Activated gamma-delta T cell treated with anti-CD3 and anti-CD28 coated beads, Interleukin-2, amount 50 U/mL, for 16 hours (primary cell): ENCODE results near the gene SIDT2.
"Not testable (repeated sequence)": the region's sequence is repeated elsewhere in the genome, so short reads cannot be mapped to it uniquely, and the experiment has no call there.

Experiments
- DNase-seq: peaks from one replicate; pipeline ENCODE4 v3.0.0-alpha.2; 2020; ENCODE audit warnings: low read depth

SIDT2 gene

DNA sequence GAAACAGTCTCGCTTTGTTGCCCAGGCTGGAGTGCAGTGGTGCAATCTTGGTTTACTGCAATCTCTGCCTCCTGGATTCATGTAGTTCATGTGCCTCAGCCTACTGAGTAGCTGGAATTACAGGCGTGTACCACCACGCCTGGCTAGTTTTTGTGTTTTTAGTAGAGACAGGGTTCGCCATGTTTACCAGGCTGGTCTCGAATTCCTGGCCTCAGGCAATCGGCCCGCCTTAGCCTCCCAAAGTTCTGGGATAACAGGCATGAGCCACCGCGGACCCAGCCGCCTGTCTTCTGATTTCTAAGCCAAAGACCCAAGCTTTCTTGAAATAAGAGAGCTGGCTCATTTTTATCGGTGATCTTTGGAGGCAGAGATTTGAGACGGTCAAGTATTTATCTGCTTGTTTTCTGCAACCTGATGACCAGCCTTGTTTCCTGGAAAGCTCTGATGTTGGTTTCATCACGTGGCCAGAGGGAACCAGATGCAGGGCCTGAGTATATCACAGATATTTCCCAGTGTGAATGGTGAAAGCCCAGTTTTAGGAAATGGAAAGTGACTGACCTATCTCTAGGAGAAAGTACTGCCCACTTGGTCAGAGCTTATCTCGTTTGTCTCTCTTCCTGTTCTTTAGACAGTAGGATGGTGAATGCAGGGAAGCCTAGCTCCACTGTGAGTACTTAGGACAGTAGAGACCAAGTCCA, 5.7 kb upstream of the SIDT2 start:
- DNase-seq = no peak

GRCh38 chr11:117175104-117175503, 3.4 kb upstream of the SIDT2 start:
- DNase-seq = no peak

- DNase-seq = no peak
Measured at GRCh38 chr11:117175781-117176180, 2.8 kb upstream of the SIDT2 start.

GRCh38 chr11:117176186-117176585, 2.4 kb upstream of the SIDT2 start:
- no peak for DNase-seq

DNA sequence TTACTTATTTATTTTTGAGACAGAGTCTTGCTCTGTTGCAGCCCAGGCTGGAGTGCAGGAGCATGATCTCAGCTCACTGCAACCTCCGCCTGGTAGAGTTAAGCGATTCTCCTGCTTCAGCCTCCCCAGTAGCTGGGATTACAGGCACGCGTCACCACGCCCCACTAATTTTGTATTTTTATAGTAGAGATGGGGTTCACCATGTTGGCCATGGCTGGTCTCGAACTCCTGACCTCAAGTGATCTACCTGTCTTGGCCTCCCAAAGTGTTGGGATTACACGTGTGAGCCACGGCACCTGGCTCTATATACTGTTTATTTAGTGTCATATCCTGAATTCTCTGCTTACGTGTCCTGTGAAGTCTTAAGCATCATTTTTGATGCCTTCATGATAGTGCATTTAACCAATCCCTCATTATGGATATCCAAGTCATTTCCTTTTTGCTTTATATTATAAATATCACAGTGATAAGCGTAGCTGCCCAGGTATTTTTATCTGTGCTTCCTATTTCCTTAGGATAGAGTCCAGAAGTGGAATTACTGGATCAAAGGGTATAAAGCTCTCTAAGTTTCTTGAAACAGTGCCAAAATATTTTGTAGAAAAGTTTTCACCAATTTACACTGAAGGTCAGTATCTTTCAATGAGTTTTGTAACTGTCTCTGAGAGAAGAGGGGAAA, 871 bp upstream of the SIDT2 start:
- DNase-seq = no peak

DNA sequence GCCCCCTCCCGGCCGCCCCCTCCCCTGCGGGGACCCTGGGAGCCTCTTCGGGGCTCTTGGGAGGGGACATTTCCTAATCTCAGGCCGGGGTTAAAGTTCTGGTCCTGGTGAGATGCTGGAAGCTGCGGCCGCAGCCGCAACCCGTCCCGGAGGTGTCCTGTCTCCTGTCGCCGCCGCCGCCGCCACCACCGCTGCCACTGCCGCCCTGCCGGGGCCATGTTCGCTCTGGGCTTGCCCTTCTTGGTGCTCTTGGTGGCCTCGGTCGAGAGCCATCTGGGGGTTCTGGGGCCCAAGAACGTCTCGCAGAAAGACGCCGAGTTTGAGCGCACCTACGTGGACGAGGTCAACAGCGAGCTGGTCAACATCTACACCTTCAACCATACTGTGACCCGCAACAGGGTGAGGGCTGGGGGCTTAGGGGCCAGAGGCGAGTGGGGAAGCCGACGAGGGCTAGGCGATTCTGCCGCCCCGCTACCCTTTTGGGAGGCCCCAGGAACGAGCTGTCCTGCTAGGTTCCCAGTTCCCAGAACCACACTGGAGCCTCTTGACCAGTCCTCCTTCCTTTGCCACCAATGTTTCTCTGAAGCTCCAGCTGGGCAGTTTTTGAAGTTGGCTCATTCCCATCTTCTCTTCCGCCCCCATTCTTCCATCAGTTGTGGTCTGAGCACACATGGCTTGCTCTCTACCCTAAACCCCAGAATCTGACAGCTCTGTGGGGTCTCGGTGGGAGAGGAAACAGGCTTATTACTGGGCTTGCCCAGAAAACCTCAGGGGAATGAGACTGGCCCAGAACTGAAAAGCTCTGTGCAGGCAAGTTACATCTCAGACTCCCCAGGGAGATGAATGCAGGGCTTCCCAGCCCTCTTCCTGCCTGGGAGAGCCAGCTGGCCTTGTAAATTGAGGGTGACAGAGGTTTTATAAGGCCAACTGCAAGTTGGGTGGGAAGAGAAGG, 781 bp downstream of the SIDT2 start:
- no peak for DNase-seq

- no peak for DNase-seq
Measured at GRCh38 chr11:117180020-117180419, 1.5 kb downstream of the SIDT2 start.

GRCh38 chr11:117180661-117181585, 2.4 kb downstream of the SIDT2 start:
- DNase-seq = no peak

- DNase-seq = no peak
Measured at GRCh38 chr11:117181586-117182550, 3.3 kb downstream of the SIDT2 start.

DNA sequence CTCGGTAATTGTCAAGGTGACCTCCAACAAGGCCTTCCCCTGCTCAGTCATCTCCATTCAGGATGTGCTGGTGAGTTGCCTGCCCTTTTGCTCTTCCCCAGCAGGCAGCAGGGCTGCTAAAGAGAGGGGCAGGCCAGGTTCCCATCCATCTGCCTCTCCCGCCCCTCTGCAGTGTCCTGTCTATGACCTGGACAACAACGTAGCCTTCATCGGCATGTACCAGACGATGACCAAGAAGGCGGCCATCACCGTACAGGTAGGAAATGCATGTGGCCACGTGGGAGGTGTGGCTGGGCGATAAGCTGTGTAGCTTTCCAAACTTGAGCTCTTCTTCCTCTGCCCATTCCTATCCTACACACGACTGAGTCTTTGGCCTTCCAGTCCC, 4.0 kb downstream of the SIDT2 start:
- no peak for DNase-seq

DNA sequence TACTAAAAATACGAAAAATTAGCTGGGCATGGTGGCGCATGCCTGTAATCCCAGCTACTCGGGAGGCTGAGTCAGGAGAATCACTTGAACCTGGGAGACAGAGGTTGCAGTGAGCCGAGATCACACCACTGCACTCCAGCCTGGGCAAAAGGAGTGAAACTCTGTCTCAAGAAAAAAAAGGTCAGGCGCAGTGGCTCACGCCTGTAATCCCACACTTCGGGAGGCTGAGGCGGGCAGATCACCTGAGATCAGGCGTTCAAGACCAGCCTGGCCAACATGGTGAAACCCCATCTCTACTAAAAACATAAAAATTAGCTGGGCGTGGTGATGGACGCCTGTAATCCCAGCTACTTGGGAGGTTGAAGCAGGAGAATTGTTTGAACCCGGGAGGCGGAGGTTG, 4.6 kb downstream of the SIDT2 start:
- DNase-seq = not testable (repeated sequence)

DNA sequence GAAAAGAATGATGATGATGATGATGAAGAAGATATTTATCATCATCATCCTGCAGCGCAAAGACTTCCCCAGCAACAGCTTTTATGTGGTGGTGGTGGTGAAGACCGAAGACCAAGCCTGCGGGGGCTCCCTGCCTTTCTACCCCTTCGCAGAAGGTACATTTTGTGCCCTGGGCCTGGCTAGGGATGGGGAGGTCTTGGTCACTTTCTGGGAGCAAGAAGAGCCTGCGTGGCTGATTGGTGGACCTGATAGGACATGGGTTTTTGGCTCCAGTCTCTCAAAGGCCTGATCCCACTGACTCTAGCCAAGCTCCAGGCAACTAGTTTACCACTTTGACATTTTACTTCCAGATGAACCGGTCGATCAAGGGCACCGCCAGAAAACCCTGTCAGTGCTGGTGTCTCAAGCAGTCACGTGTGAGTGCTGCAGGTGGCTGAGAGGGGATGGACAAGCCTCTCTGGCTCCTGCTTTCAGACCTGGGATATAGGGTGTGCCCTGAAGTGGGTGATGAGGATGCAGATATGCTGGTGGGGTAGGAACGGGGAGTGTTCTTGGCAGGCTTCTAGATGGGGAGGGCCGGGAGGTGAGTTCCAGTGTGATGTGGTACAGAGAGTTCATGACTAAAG, 5.3 kb downstream of the SIDT2 start:
- DNase-seq = no peak

DNA sequence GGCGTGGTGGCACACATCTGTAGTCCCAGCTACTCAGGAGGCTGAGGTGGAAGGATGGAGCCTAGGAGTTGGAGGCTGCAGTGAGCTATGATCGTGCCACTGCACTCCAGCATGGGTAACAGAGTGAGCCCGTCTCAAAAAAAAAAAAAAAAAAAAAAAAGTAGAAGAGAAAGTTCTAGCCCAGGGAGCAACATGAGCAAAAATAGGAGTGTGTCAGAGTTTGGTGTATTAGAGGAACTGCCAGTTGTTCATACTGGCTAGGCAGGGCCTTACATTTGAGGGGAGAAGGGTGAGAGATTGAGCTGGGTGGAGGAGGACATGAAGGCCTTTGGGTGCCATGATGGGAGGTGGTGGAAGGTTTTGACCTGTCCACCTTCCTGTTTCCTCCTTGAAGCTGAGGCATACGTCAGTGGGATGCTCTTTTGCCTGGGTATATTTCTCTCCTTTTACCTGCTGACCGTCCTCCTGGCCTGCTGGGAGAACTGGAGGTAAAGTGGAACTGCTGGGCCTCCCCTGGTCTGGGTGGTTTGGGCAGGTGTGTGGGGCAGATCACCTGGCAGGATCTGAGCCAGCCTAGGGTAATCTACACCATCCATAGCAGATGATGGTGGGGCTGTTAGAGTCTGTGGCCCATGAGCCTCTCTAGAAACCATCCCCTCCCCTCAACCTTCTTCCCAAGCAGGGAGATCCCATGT, 7.3 kb downstream of the SIDT2 start:
- DNase-seq = no peak

GRCh38 chr11:117186431-117186761, 7.9 kb downstream of the SIDT2 start:
- DNase-seq = no peak

DNA sequence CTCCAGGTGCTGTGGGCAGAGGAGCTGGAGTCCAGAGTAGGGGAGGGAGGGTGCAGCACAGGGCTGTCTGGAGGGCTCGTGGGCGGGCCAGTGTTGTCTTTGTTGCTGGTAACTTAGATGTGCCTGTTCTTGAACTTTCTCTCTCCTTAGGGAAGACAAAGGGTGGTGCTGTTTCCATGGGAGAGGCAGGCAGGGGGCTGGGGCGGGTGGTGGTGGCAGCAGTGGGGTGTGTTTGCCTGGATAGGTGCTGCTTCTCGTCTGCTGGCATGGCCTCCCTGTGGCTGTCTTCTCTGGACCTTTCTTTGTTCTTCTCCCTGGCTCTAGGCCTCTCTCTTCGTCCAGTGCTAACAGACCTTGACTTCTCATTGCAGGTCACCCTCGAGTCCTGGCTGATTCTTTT, 8.5 kb downstream of the SIDT2 start:
- no peak for DNase-seq

GRCh38 chr11:117187428-117187798, 8.9 kb downstream of the SIDT2 start:
- no peak for DNase-seq

DNA sequence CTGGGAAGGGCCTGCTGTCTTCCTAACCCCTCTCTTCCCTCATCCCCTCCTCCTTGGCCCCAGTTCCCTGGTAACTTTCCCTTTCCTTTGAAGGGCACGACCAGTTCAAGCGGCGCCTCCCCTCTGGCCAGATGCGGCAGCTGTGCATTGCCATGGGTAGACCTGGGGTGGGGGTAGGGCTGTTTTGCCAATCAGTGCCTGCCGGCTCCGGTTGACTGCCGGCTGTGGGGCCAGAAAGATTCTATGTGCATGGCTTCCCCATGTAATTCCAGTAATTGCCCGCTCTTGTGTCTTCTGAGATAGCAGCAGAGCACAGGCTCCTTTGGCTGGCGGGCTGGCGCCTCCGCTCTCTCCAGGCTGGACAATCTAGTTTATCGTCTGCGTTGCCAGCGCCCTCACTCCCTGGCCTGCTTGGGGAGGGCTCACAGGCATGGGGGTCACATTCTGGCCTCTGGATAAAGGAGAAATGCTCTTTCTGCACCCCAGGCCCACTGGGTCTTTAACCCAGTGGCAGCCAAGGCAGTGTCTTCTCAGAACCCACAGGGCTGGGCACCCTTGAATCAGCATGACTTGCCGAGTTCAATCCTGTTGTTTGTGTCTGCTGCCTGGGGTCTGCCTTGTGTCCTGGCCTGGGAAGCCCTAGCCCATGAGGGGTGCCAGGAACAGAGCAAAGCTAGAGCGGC, 9.4 kb downstream of the SIDT2 start:
- no peak for DNase-seq

DNA sequence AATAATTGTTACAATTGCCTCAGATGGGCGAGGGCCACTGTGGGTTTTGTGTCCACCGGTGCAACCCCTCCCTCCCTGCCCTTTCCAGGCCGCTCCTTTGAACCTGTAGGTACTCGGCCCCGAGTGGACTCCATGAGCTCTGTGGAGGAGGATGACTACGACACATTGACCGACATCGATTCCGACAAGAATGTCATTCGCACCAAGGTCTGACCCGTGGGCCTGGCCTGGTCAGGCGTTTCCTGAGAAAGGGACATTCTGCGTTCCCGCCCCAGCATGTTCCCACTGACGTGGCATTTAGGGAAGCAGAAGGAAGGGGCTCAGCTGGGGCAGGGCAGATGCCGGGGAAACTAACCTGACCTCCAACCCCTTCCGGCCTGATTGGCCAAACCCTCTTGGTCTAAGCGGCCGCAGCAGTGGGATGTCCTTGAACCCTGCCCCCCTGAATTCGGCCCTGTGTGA, 10.1 kb downstream of the SIDT2 start:
- no peak for DNase-seq
